A549 (cell line): Measurements from ENCODE around the gene COMT. TPM values are rescaled to one million over a fixed set of nuclear protein-coding genes. Genes with fewer than 3 reads are reported as not detected.

Experiments
- ATAC-seq, 2 experiments: fragments of 200-7000 bp in 1 of 2; fragments of >200 bp in 1 of 2; cut with Nextera tagmentation in 1 of 2; cut with Tn5 transposase in 1 of 2; 3 replicates each; pipeline versions ENCODE4 v1.8.0 to v1.9.1; 2018 to 2020; ENCODE audit warnings: mild to moderate bottlenecking in 1 of 2, moderate library complexity in 1 of 2
- CTCF ChIA-PET: fragments of 300-600 bp; sonication (Branson Sonifier 250); formaldehyde crosslinking; extraction: SDS; loops from one replicate; lab custom pipeline; 2021; ENCODE audit warnings: antibody characterized with exemption, inconsistent platforms; lab: Yijun Ruan, JAX
- POLR2A ChIA-PET: fragments of 350-600 bp; formaldehyde crosslinking; extraction: SDS; loops from one replicate; lab custom pipeline; 2021; ENCODE audit warnings: antibody characterized with exemption, inconsistent platforms; lab: Yijun Ruan, JAX
- DNase-seq, 2 experiments: peaks; one replicate each; pipeline versions ENCODE4 v3.0.0 to v3.0.0-alpha.2; 2011 to 2016; ENCODE audit warnings: low read depth in 1 of 2, low spot score in 1 of 2
- FAIRE-seq: peaks from 2 replicates; lab custom pipeline; 2011; peaks lifted over from hg19 to GRCh38; lab: Jason Lieb, UNC
- H3K27ac ChIP-seq, 2 experiments: fragments of >200 bp; sonication (Bioruptor Twin); formaldehyde crosslinking; 3 replicates each; pipeline ENCODE4 v1.5.1; 2016 to 2017
- H3K4me1 ChIP-seq: fragments of >200 bp; sonication (Bioruptor Twin); formaldehyde crosslinking; 3 replicates; pipeline ENCODE4 v1.6.1; 2016
- H3K4me2 ChIP-seq: fragments of >200 bp; sonication (Bioruptor Twin); formaldehyde crosslinking; 3 replicates; pipeline ENCODE4 v1.6.1; 2016
- H3K4me3 ChIP-seq: fragments of >200 bp; sonication (Bioruptor Twin); formaldehyde crosslinking; 3 replicates; pipeline ENCODE4 v1.5.1; 2016
- H3K9me3 ChIP-seq: fragments of >200 bp; sonication (Bioruptor Twin); formaldehyde crosslinking; 3 replicates; pipeline ENCODE4 v1.6.1; 2016
- CBX2 ChIP-seq: fragments of 200-600 bp; sonication (generic); IDR thresholded peaks from 2 replicates; pipeline ENCODE4 v1.6.1; 2016; ENCODE audit warnings: low read depth, mild to moderate bottlenecking, borderline replicate concordance
- CBX8 ChIP-seq: fragments of 200-600 bp; sonication (generic); IDR thresholded peaks from 2 replicates; pipeline ENCODE4 v1.6.1; 2016
- CEBPB ChIP-seq, 2 experiments: fragments of >200 bp in 1 of 2; sonication (Bioruptor Twin) in 1 of 2; formaldehyde crosslinking in 1 of 2; IDR thresholded peaks; 2 replicates each; pipeline ENCODE4 v1.6.1; 2012 to 2016
- CHD4 ChIP-seq: fragments of 200-600 bp; sonication (generic); IDR thresholded peaks from 2 replicates; pipeline ENCODE4 v1.6.1; 2016; ENCODE audit warnings: antibody characterized with exemption, mild to moderate bottlenecking, borderline replicate concordance
- EP300 ChIP-seq, 2 experiments: fragments of >200 bp; sonication (Bioruptor Twin); formaldehyde crosslinking; IDR thresholded peaks; 2 replicates in 1 of 2; 3 replicates in 1 of 2; pipeline ENCODE4 v1.6.1; 2016 to 2017
- HEYL ChIP-seq: fragments of 250-450 bp; sonication (Bioruptor Pico); IDR thresholded peaks from 2 replicates; pipeline ENCODE4 v1.8.0; 2021; ENCODE audit warnings: mild to moderate bottlenecking, moderate library complexity
- HOXB13 ChIP-seq: fragments of 250-450 bp; sonication (Bioruptor Pico); IDR thresholded peaks from 2 replicates; pipeline ENCODE4 v1.5.0; 2020; ENCODE audit warnings: low read depth, mild to moderate bottlenecking, moderate library complexity
- HOXB5 ChIP-seq: fragments of 250-450 bp; sonication (Bioruptor Pico); IDR thresholded peaks from 2 replicates; pipeline ENCODE4 v1.5.0; 2020; ENCODE audit warnings: mild to moderate bottlenecking, moderate library complexity
- JUNB ChIP-seq: fragments of >200 bp; sonication (Bioruptor Twin); formaldehyde crosslinking; IDR thresholded peaks from 2 replicates; pipeline ENCODE4 v1.6.1; 2016
- KDM5A ChIP-seq: fragments of 200-600 bp; sonication (generic); IDR thresholded peaks from 2 replicates; pipeline ENCODE4 v1.6.1; 2016; ENCODE audit warnings: antibody characterized with exemption, mild to moderate bottlenecking
- MAZ ChIP-seq: fragments of 150-350 bp; IDR thresholded peaks from 2 replicates; pipeline ENCODE4 v1.6.1; 2014; ENCODE audit warnings: antibody characterized with exemption, low read depth, low read length, borderline replicate concordance
- NFE2L2 ChIP-seq: fragments of 150-350 bp; conservative IDR thresholded peaks from 2 replicates; pipeline ENCODE4 v1.6.1; 2014; ENCODE audit warnings: low read length
- NPAS2 ChIP-seq: fragments of 250-450 bp; sonication (Bioruptor Pico); IDR thresholded peaks from 2 replicates; pipeline ENCODE4 v1.8.0; 2022; ENCODE audit warnings: mild to moderate bottlenecking, moderate library complexity, borderline replicate concordance
- NR3C1 ChIP-seq: fragments of >200 bp; sonication (Bioruptor Twin); formaldehyde crosslinking; IDR thresholded peaks from 3 replicates; pipeline ENCODE4 v1.6.1; 2017
- PHF8 ChIP-seq: fragments of 200-600 bp; sonication (generic); IDR thresholded peaks from 2 replicates; pipeline ENCODE4 v1.6.1; 2016; ENCODE audit warnings: low read depth, mild to moderate bottlenecking, antibody characterized with exemption, moderate library complexity, borderline replicate concordance
- RAD21 ChIP-seq, 2 experiments: fragments of >200 bp in 1 of 2; sonication (Bioruptor Twin) in 1 of 2; formaldehyde crosslinking in 1 of 2; IDR thresholded peaks in 1 of 2; conservative IDR thresholded peaks in 1 of 2; 2 replicates in 1 of 2; 3 replicates in 1 of 2; pipeline ENCODE4 v1.6.1; 2012 to 2018; ENCODE audit warnings: inconsistent platforms in 1 of 2
- REST ChIP-seq: fragments of 200-600 bp; sonication (generic); IDR thresholded peaks from 2 replicates; pipeline ENCODE4 v1.6.1; 2016; ENCODE audit warnings: antibody characterized with exemption, mild to moderate bottlenecking, moderate library complexity
- RNF2 ChIP-seq: fragments of 200-600 bp; sonication (generic); IDR thresholded peaks from 2 replicates; pipeline ENCODE4 v1.6.1; 2016; ENCODE audit warnings: low read depth, mild to moderate bottlenecking, antibody characterized with exemption, moderate library complexity, borderline replicate concordance
- USF2 ChIP-seq: fragments of 450-650 bp; IDR thresholded peaks from 2 replicates; pipeline ENCODE4 v1.6.1; 2014; ENCODE audit warnings: antibody characterized with exemption
- ZC3H11A ChIP-seq: fragments of 450-650 bp; IDR thresholded peaks from 2 replicates; pipeline ENCODE4 v1.6.1; 2014; ENCODE audit warnings: antibody characterized with exemption, mild to moderate bottlenecking
- WGBS: methylation state at CpG from one replicate; pipeline ENCODE4 v1.1.6; 2017; ENCODE audit errors: missing lambda C conversion rate; 5-methylcytosine and 5-hydroxymethylcytosine counted together
- polyA plus RNA-seq, 4 experiments: library from polyadenylated mRNA; depleted of rRNA in 3 of 4; stranded (reverse); fragments of >200 nt; fragmentation: RNase III in 1 of 4; extraction: RNeasy Plus Mini Kit Qiagen cat#74134 plus additional on column Dnase treatment in 1 of 4; gene quantifications; 2 replicates in 3 of 4; 3 replicates in 1 of 4; pipeline ENCODE4 v1.2.3, GENCODE V29; 2011 to 2017
- TF ChIP-seq, protein P1 (sequence below): IDR thresholded peaks from 2 replicates; pipeline ENCODE4 v1.6.1; 2012
- TF ChIP-seq, protein P2 (sequence below): fragments of >200 bp; sonication (Bioruptor Twin); formaldehyde crosslinking; IDR thresholded peaks from 2 replicates; pipeline ENCODE4 v1.6.1; 2016
- TF ChIP-seq, protein P3 (sequence below): fragments of 250-450 bp; sonication (Bioruptor Pico); IDR thresholded peaks from 2 replicates; pipeline ENCODE4 v1.5.0; 2021; ENCODE audit warnings: mild to moderate bottlenecking, moderate library complexity, borderline replicate concordance

COMT gene
- polyA plus RNA-seq, 2 of the 4 experiments (the other 2 are of a cell fraction) = 72.3 to 125 TPM

- ChIA-PET POLR2A (no interaction called here), CTCF (interaction anchor here (1.0 to 9.9 kb wide), 2 partner anchors 31 to 185 kb away, joined by 3 to 215 read pairs; no protein-coding TSS in a partner anchor)
- FAIRE-seq (no peak), ATAC-seq (no peak), DNase-seq (no peak)
- TF ChIP-seq REST (no peak), NR3C1 (no peak), NFE2L2 (no peak), PHF8 (no peak), HOXB5 (no peak), CBX2 (no peak), MAZ (no peak), CBX8 (no peak), ZC3H11A (no peak)
- TF ChIP-seq, protein P1, sequence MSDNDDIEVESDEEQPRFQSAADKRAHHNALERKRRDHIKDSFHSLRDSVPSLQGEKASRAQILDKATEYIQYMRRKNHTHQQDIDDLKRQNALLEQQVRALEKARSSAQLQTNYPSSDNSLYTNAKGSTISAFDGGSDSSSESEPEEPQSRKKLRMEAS = no peak
- TF ChIP-seq, protein P2, sequence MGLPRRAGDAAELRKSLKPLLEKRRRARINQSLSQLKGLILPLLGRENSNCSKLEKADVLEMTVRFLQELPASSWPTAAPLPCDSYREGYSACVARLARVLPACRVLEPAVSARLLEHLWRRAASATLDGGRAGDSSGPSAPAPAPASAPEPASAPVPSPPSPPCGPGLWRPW = no peak
- H3K4me1 ChIP-seq = no peaks in the 10 kb centered on the region
- H3K9me3 ChIP-seq = no peaks in the 10 kb centered on the region
- no peak overlapping the region for H3K4me3 ChIP-seq
- 94% methylated on average over 3 of the region's 7 CpGs for WGBS
- no peak overlapping the region for H3K4me2 ChIP-seq
- no peak overlapping the region for H3K27ac ChIP-seq
Observed at GRCh38 chr22:19916941-19917340, 24.6 kb upstream of the COMT start.

DNA sequence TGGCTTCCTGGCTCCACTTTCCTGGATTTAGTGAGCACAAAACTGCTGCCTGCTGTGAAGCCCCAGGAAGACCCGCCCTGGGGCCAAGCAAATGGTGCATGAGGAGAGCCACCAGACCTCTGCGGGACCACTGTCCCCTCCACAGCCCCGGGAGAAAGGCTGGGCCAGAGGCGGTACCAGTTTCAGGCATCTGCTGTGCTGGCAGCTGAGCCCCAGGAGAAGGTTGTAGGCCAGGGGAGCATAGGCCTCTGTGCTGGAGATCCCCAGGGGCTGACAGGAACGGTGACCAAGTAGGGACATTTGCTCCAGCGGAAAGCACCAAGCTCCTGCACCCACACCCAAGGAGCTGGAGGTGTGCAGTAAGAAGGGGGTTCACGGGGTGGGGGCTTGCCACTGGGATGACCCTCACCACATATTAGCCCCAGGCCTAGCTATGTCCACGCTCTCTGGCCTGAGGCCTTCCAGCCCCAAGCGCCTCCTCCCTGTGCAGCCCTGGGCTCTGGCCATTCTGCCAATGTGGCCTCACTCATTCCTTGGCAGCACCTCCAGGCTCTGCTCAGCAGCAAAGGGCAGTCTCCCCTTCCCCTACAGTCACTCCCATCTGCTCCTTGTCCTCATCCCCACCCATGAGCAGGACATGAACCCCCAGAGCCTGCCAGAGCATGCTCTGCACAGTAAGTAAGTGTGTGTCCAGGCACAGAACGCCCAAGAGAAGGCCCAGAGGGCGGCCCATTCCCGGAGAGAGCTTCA is 24.0 kb upstream of the COMT start:
- H3K4me3 ChIP-seq = no peak overlapping the region
- TF ChIP-seq RAD21 (conservative IDR thresholded peaks at IDR 0.05 in 1 of 2, IDR thresholded peaks at IDR 0.05 in 1 of 2) (no peak), HEYL (no peak), NPAS2 (CRISPR knock-in tag) (no peak), CEBPB (IDR thresholded peaks at IDR 0.05) (no peak), CHD4 (no peak), CBX8 (no peak)
- 97% methylated on average over 4 of the region's 12 CpGs for WGBS
- no peak overlapping the region for H3K27ac ChIP-seq
- ChIA-PET CTCF (interaction anchor here (1.0 to 9.9 kb wide), 3 partner anchors 7 to 186 kb away, joined by 3 to 215 read pairs (median 11); no protein-coding TSS in a partner anchor), POLR2A (no interaction called here)
- no peaks in the 10 kb centered on the region for H3K9me3 ChIP-seq
- DNase-seq = no peak
- H3K4me2 ChIP-seq = no peak overlapping the region
- no peaks in the 10 kb centered on the region for H3K4me1 ChIP-seq
- no peak for ATAC-seq
- FAIRE-seq = no peak

DNA sequence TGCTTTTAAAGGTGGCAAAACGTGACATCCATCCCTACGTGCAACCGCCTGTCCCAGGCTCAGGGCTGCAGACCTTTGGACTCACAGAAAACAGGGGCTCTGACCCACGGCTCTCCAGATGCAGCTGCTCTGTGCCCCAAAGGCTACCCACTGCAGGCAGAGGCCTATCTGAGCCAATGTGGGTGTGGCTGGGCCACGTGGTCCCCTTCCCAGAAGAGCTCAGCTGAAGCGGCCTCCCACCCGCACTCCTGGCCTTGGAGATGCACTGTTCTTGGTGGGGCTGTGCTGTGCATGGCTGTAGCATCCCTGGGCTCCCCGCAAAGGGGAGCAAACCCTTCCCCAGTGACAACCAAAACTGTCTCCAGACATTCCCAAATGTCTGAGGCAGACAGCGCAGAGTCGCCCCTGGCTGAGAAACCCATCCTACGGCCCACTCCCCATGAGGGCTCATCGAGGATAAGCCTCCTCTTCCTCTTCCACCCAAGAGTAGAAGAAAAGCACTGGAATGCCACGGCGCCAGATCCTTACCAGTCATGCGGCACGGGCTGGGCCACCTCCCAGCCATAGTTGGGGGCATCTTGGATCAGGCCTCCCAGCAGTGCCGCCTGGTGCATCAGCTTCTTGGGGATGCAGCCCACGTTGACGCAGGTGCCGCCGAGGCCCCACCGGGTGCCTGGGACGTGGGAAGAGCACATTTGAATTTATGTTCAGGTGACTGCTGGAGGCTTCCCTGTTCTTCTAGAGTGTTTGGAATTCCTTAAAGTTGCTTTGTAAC is 23.1 kb upstream of the COMT start:
- CTCF ChIA-PET = interaction anchor here (3.5 to 9.9 kb wide), 2 partner anchors 8 to 187 kb away, joined by 11 to 215 read pairs; no protein-coding TSS in a partner anchor
- FAIRE-seq = no peak
- H3K4me3 ChIP-seq = no peak overlapping the region

More for the DNA sequence above, 23.1 kb upstream of the COMT start:
- DNase-seq = no peak
- TF ChIP-seq RNF2 (no peak), JUNB (no peak), HEYL (no peak), EP300 (IDR thresholded peaks at IDR 0.05) (no peak), HOXB13 (CRISPR knock-in tag) (no peak), USF2 (no peak), CBX2 (no peak), KDM5A (no peak)
- TF ChIP-seq, protein P3, sequence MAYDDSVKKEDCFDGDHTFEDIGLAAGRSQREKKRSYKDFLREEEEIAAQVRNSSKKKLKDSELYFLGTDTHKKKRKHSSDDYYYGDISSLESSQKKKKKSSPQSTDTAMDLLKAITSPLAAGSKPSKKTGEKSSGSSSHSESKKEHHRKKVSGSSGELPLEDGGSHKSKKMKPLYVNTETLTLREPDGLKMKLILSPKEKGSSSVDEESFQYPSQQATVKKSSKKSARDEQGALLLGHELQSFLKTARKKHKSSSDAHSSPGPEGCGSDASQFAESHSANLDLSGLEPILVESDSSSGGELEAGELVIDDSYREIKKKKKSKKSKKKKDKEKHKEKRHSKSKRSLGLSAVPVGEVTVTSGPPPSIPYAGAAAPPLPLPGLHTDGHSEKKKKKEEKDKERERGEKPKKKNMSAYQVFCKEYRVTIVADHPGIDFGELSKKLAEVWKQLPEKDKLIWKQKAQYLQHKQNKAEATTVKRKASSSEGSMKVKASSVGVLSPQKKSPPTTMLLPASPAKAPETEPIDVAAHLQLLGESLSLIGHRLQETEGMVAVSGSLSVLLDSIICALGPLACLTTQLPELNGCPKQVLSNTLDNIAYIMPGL = no peak
- H3K4me1 ChIP-seq = no peaks in the 10 kb centered on the region
- H3K9me3 ChIP-seq = no peaks in the 10 kb centered on the region
- 73% methylated on average over 12 of the region's 23 CpGs for WGBS
- ATAC-seq = no peak
- POLR2A ChIA-PET = no interaction called here
- H3K4me2 ChIP-seq = no peak overlapping the region
- no peak overlapping the region for H3K27ac ChIP-seq
